SH-SY5Y (cell line): Measurements from ENCODE around the gene ISY1.

Source experiments
- GATA2 ChIP-seq: IDR thresholded peaks from 2 replicates; pipeline ENCODE4 v1.6.1; 2011; ENCODE audit warnings: mild to moderate bottlenecking, low read depth, low read length
- GATA3 ChIP-seq: IDR thresholded peaks from 2 replicates; pipeline ENCODE4 v1.6.1; 2011; ENCODE audit warnings: low read depth, mild to moderate bottlenecking, low read length, moderate library complexity

The ISY1 gene

GRCh38 chr3:129112308-129113052, 48.4 kb downstream of the ISY1 start:
- no peak for TF ChIP-seq GATA3
- no peak for TF ChIP-seq GATA2

- TF ChIP-seq GATA3: no peak
- TF ChIP-seq GATA2: no peak
These were observed 53.1 kb downstream of the ISY1 start for GRCh38 chr3:129107793-129108192.

- TF ChIP-seq GATA3 (no peak), GATA2 (no peak)
These were observed 53.8 kb downstream of the ISY1 start for GRCh38 chr3:129106866-129107565.

- TF ChIP-seq GATA2 (no peak), GATA3 (no peak)
These were observed 54.5 kb downstream of the ISY1 start for GRCh38 chr3:129106320-129106719.

- TF ChIP-seq GATA2 (no peak), GATA3 (no peak)
These were observed 55.0 kb downstream of the ISY1 start for GRCh38 chr3:129105862-129106261.

GRCh38 chr3:129104498-129105079, 56.3 kb downstream of the ISY1 start:
- TF ChIP-seq GATA3 (no peak), GATA2 (no peak)

- TF ChIP-seq GATA3 (no peak), GATA2 (no peak)
These were observed 56.8 kb downstream of the ISY1 start for GRCh38 chr3:129104051-129104450.

- TF ChIP-seq GATA3 (no peak), GATA2 (no peak)
These were observed 57.6 kb downstream of the ISY1 start for GRCh38 chr3:129103296-129103695.

- no peak for TF ChIP-seq GATA3
- TF ChIP-seq GATA2: no peak
These were observed 59.3 kb downstream of the ISY1 start for GRCh38 chr3:129101370-129102138.

GRCh38 chr3:129100274-129100673, 60.6 kb downstream of the ISY1 start:
- TF ChIP-seq GATA3: no peak
- TF ChIP-seq GATA2: no peak

GRCh38 chr3:129095285-129095684, 65.6 kb downstream of the ISY1 start:
- TF ChIP-seq GATA3 (no peak), GATA2 (no peak)

- no peak for TF ChIP-seq GATA3
- no peak for TF ChIP-seq GATA2
These were observed 73.6 kb downstream of the ISY1 start for GRCh38 chr3:129087138-129087702.

GRCh38 chr3:129085818-129086217, 75.0 kb downstream of the ISY1 start:
- no peak for TF ChIP-seq GATA2
